ENCODE measurements around the gene DROSHA. TPM values are rescaled to one million over a fixed set of nuclear protein-coding genes. Genes with fewer than 3 reads are reported as not detected.

DROSHA gene
- polyA plus RNA-seq, 3 donors = 77.5 to 95.0 (median 85.5) TPM

Other genes with a start within 250 kb of the DROSHA start
- gene C5orf22, start 208 bp upstream of the DROSHA start, polyA plus RNA-seq (ENCODE audit: insufficient read length in 3 of 3) = 10 to 100 TPM; 23.3 to 33.1 (median 31.8) TPM
- 10 to 100 TPM; 16.3 to 21.4 (median 18.9) TPM for gene PDZD2, start 107.0 kb upstream of the DROSHA start, polyA plus RNA-seq (ENCODE audit: insufficient read length in 3 of 3)